ENCODE data around the gene FHIT.
"Not testable (repeated sequence)": the region's sequence is repeated elsewhere in the genome, so short reads cannot be mapped to it uniquely, and the experiment has no call there.

FHIT gene

GRCh38 chr3:60912142-60912541 is 339.1 kb downstream of the FHIT start:
- DNase-seq (ENCODE audit: low read depth, low spot score), result no peak
- H3K4me3 ChIP-seq (ENCODE audit: low read length), result no peak overlapping the region

- DNase-seq (ENCODE audit: low read depth, low spot score), result no peak
- H3K4me3 ChIP-seq (ENCODE audit: low read length), result no peak overlapping the region
Observed at GRCh38 chr3:60909526-60909925, 341.7 kb downstream of the FHIT start.

GRCh38 chr3:60906283-60906682 is 345.0 kb downstream of the FHIT start:
- no peak for DNase-seq (ENCODE audit: low read depth, low spot score)
- no peak overlapping the region for H3K4me3 ChIP-seq (ENCODE audit: low read length)

GRCh38 chr3:60898321-60898720 is 352.9 kb downstream of the FHIT start:
- no peak for DNase-seq (ENCODE audit: low read depth, low spot score)
- no peak overlapping the region for H3K4me3 ChIP-seq (ENCODE audit: low read length)

GRCh38 chr3:60893946-60894345 is 357.3 kb downstream of the FHIT start:
- H3K4me3 ChIP-seq (ENCODE audit: low read length), result no peak overlapping the region
- DNase-seq (ENCODE audit: low read depth, low spot score), result peak; percentile 57

- H3K4me3 ChIP-seq (ENCODE audit: low read length), result no peak overlapping the region
- DNase-seq (ENCODE audit: low read depth, low spot score), result no peak
Observed at GRCh38 chr3:60890226-60890625, 361.0 kb downstream of the FHIT start.

GRCh38 chr3:60888952-60889351 is 362.3 kb downstream of the FHIT start:
- H3K4me3 ChIP-seq (ENCODE audit: low read length); DNase-seq (ENCODE audit: low read depth, low spot score): not testable (repeated sequence)

- no peak for DNase-seq (ENCODE audit: low read depth, low spot score)
- H3K4me3 ChIP-seq (ENCODE audit: low read length), result no peak overlapping the region
Observed at GRCh38 chr3:60887574-60887973, 363.7 kb downstream of the FHIT start.

- no peak for DNase-seq (ENCODE audit: low read depth, low spot score)
- no peak overlapping the region for H3K4me3 ChIP-seq (ENCODE audit: low read length)
Observed at GRCh38 chr3:60886518-60886917, 364.7 kb downstream of the FHIT start.

GRCh38 chr3:60884005-60884404 is 367.2 kb downstream of the FHIT start:
- DNase-seq (ENCODE audit: low read depth, low spot score), result no peak
- no peak overlapping the region for H3K4me3 ChIP-seq (ENCODE audit: low read length)

- H3K4me3 ChIP-seq (ENCODE audit: low read length), result no peak overlapping the region
- no peak for DNase-seq (ENCODE audit: low read depth, low spot score)
Observed at GRCh38 chr3:60877188-60877587, 374.1 kb downstream of the FHIT start.

- DNase-seq (ENCODE audit: low read depth, low spot score), result no peak
Observed at GRCh38 chr3:60870396-60870795, 380.9 kb downstream of the FHIT start.

GRCh38 chr3:60867200-60867599 is 384.1 kb downstream of the FHIT start:
- no peak overlapping the region for H3K4me3 ChIP-seq (ENCODE audit: low read length)
- no peak for DNase-seq (ENCODE audit: low read depth, low spot score)

More at GRCh38 chr3:60870396-60870795, 380.9 kb downstream of the FHIT start:
- no peak overlapping the region for H3K4me3 ChIP-seq (ENCODE audit: low read length)

- DNase-seq (ENCODE audit: low read depth, low spot score), result no peak
- H3K4me3 ChIP-seq (ENCODE audit: low read length), result no peak overlapping the region
Observed at GRCh38 chr3:60856257-60857046, 394.8 kb downstream of the FHIT start.

GRCh38 chr3:60855250-60855649 is 396.0 kb downstream of the FHIT start:
- no peak for DNase-seq (ENCODE audit: low read depth, low spot score)

GRCh38 chr3:60854791-60855190 is 396.5 kb downstream of the FHIT start:
- no peak overlapping the region for H3K4me3 ChIP-seq (ENCODE audit: low read length)
- no peak for DNase-seq (ENCODE audit: low read depth, low spot score)

More at GRCh38 chr3:60855250-60855649, 396.0 kb downstream of the FHIT start:
- H3K4me3 ChIP-seq (ENCODE audit: low read length), result no peak overlapping the region

- no peak overlapping the region for H3K4me3 ChIP-seq (ENCODE audit: low read length)
- no peak for DNase-seq (ENCODE audit: low read depth, low spot score)
Observed at GRCh38 chr3:60847791-60848190, 403.5 kb downstream of the FHIT start.

GRCh38 chr3:60844256-60844655 is 407.0 kb downstream of the FHIT start:
- H3K4me3 ChIP-seq (ENCODE audit: low read length), result no peak overlapping the region
- no peak for DNase-seq (ENCODE audit: low read depth, low spot score)

- no peak overlapping the region for H3K4me3 ChIP-seq (ENCODE audit: low read length)
- DNase-seq (ENCODE audit: low read depth, low spot score), result no peak
Observed at GRCh38 chr3:60841355-60841754, 409.9 kb downstream of the FHIT start.

GRCh38 chr3:60839246-60839645 is 412.0 kb downstream of the FHIT start:
- no peak for DNase-seq (ENCODE audit: low read depth, low spot score)
- no peak overlapping the region for H3K4me3 ChIP-seq (ENCODE audit: low read length)

GRCh38 chr3:60835796-60836195 is 415.5 kb downstream of the FHIT start:
- DNase-seq (ENCODE audit: low read depth, low spot score), result no peak

More at GRCh38 chr3:60835796-60836195, 415.5 kb downstream of the FHIT start:
- no peak overlapping the region for H3K4me3 ChIP-seq (ENCODE audit: low read length)
